NCI-H1417 (cell line): ENCODE data around the gene SLAMF1.
"Not testable (repeated sequence)": the region's sequence is repeated elsewhere in the genome, so short reads cannot be mapped to it uniquely, and the experiment has no call there.

Source experiments
- DNase-seq, 3 experiments: peaks; one replicate each; lab custom pipeline; 2025; lab: John Stamatoyannopoulos, UW

The SLAMF1 gene

DNA sequence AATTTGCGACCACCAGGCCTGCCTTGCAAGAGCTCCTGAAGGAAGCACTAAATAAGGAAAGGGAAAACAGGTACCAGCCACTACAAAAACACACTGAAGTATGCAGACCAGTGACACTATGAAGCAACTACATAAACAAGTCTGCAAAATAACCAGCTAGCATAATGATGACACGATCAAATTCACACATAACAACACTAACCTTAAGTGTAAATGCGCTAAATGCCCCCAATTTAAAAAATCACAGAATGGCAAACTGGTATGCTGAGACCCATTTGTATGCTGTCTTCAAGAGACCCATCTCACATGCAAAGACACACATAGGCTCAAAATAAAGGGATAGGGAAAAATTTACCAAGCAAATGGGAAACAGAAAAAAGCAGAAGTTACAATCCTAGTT, 87.4 kb downstream of the SLAMF1 start:
- DNase-seq = not testable (repeated sequence)

DNA sequence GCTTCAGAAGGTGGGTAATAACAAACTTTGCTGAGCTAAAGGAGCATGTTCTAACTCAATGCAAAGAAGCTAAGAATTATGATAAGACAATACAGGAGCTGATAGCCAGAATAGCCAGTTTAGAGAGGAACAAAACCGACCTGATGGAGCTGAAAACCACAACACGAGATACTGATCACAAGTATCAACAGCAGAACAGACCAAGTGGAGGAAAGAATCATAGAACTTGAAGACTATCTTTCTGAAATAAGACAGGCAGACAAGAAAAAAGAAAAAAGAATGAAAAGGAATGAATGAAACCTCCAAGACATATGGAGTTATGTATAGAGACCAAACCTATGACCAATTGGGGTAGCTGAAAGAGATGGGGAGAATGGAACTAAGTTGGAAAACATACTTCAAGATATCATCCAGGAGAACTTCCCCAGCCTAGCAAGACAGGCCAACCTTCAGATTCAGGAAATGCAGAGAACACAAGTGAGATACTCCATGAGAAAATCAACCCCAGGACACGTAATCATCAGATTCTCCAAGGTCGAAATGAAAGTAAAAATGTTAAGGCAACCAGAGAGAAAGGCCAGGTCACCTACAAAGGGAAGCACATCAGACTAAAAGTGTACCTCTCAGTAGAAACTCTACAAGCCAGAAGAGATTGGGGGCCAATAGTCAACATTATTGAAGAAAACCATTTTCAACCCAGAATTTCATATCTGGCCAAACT, 88.0 kb downstream of the SLAMF1 start:
- DNase-seq = no peak
